Measurements from ENCODE around the gene ACVR2B. TPM values are rescaled to one million over a fixed set of nuclear protein-coding genes. Genes with fewer than 3 reads are reported as not detected.

ACVR2B gene
- total RNA-seq, 1 experiment from 2014 or later, result 18.3 TPM

- CTCF ChIA-PET, result no interaction called here
- RAD21 ChIA-PET (ENCODE audit: low non-redundant PET in 1 of 2, low total read pairs in 2 of 2, uncharacterized antibody in 2 of 2, unreplicated experiment in 2 of 2), result no interaction called here
- H3K4me2 ChIP-seq (ENCODE audit: low read length), result no peak overlapping the region
- no peak overlapping the region for H3K4me3 ChIP-seq (replicated peaks in 1 of 2; ENCODE audit: low read depth in 1 of 2, low read length in 2 of 2)
- intact Hi-C loops (cut with micrococcal nuclease), result no loop called here
- H3K9me2 ChIP-seq (ENCODE audit: insufficient read depth), result no peaks in the 10 kb centered on the region
- no peak overlapping the region for H2AFZ ChIP-seq (ENCODE audit: low read depth, low read length, poor library complexity, severe bottlenecking)
- peaks cover 2 to 7% of the 10 kb centered on the region in 2 experiments; a peak in 2 of 4 replicates for H3K4me1 ChIP-seq (ENCODE audit: control insufficient read depth in 1 of 2, insufficient read depth in 2 of 2, low read length in 2 of 2)
- DNase-seq (ENCODE audit: low read depth, low spot score), result no peak
- peaks cover 35% of the 10 kb centered on the region; the same call in 1 of the 2 replicates for H3K79me2 ChIP-seq (ENCODE audit: insufficient read depth, low read length)
- H4K20me1 ChIP-seq (ENCODE audit: insufficient read depth), result no peaks in the 10 kb centered on the region
- POLR2A ChIA-PET, result no interaction called here
- H3K27me3 ChIP-seq (ENCODE audit: insufficient read depth, low read length), result no peaks in the 10 kb centered on the region
- no TSS peak for BruUV-seq (replicated peaks)
- ATAC-seq, result no peak
- H3K9ac ChIP-seq (ENCODE audit: low read length), result no peak overlapping the region
- no peak overlapping the region for H3K27ac ChIP-seq (ENCODE audit: low read depth, low read length)
- H3K9me3 ChIP-seq (ENCODE audit: control insufficient read depth in 1 of 2, insufficient read depth in 1 of 2, low read depth in 1 of 2, low read length in 2 of 2), result peaks cover 0 to 9% of the 10 kb centered on the region in 2 experiments; a peak in 2 of 4 replicates
- TF ChIP-seq MAX (IDR thresholded peaks at IDR 0.05) (no peak), FOSL1 (IDR thresholded peaks at IDR 0.05; ENCODE audit: low read depth) (no peak), POLR2AphosphoS5 (IDR thresholded peaks at IDR 0.05; ENCODE audit: low read depth, low read length) (no peak), ZNF274 (IDR thresholded peaks at IDR 0.05; ENCODE audit: low read depth, low read length) (no peak), CEBPB (IDR thresholded peaks at IDR 0.05; ENCODE audit: low read depth) (no peak), EZH2 (IDR thresholded peaks at IDR 0.05) (no peak), ELF1 (IDR thresholded peaks at IDR 0.05; ENCODE audit: borderline replicate concordance, low read depth) (no peak)
- TF ChIP-seq, protein P1, sequence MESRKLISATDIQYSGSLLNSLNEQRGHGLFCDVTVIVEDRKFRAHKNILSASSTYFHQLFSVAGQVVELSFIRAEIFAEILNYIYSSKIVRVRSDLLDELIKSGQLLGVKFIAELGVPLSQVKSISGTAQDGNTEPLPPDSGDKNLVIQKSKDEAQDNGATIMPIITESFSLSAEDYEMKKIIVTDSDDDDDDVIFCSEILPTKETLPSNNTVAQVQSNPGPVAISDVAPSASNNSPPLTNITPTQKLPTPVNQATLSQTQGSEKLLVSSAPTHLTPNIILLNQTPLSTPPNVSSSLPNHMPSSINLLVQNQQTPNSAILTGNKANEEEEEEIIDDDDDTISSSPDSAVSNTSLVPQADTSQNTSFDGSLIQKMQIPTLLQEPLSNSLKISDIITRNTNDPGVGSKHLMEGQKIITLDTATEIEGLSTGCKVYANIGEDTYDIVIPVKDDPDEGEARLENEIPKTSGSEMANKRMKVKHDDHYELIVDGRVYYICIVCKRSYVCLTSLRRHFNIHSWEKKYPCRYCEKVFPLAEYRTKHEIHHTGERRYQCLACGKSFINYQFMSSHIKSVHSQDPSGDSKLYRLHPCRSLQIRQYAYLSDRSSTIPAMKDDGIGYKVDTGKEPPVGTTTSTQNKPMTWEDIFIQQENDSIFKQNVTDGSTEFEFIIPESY (IDR thresholded peaks at IDR 0.05; ENCODE audit: extremely low read depth, insufficient replicate concordance, low read length), result no peak
- H3K36me3 ChIP-seq (ENCODE audit: control insufficient read depth in 1 of 2, insufficient read depth in 2 of 2, low read length in 2 of 2), result no peaks in the 10 kb centered on the region
Observed at GRCh38 chr3:38473229-38473628, 19.5 kb downstream of the ACVR2B start.
